Measurements from ENCODE around the gene PCNT. TPM values are rescaled to one million over a fixed set of nuclear protein-coding genes. Genes with fewer than 3 reads are reported as not detected.
A peak's percentile ranks its signal among the peaks of the same experiment; 100 is the strongest.

PCNT gene
- 10 to 100 TPM; 35.1 to 40.1 (median 35.7) TPM for polyA plus RNA-seq (ENCODE audit: insufficient read length in 3 of 3)
- long read RNA-seq, donor 1, partial matches to known transcripts = 5 of 5 reads
- long read RNA-seq, donor 1, other reads (novel, unspliced or antisense) = 0 of 5 reads
- long read RNA-seq, donor 2, partial matches to known transcripts = 8 of 8 reads
- long read RNA-seq, donor 2, other reads (novel, unspliced or antisense) = 0 of 8 reads
- long read RNA-seq, donor 3, partial matches to known transcripts = 11 of 11 reads
- long read RNA-seq, donor 3, other reads (novel, unspliced or antisense) = 0 of 11 reads
- long read RNA-seq, donor 4, partial matches to known transcripts = 17 of 17 reads
- long read RNA-seq, donor 4, other reads (novel, unspliced or antisense) = 0 of 17 reads
- long read RNA-seq, donor 5, partial matches to known transcripts = 14 of 14 reads
- long read RNA-seq, donor 5, other reads (novel, unspliced or antisense) = 0 of 14 reads
- long read RNA-seq, donor 6, partial matches to known transcripts = 9 of 9 reads
- long read RNA-seq, donor 6, other reads (novel, unspliced or antisense) = 0 of 9 reads
- long read RNA-seq, donor 7, partial matches to known transcripts = 9 of 9 reads
- long read RNA-seq, donor 7, other reads (novel, unspliced or antisense) = 0 of 9 reads
- long read RNA-seq, donor 8, partial matches to known transcripts = 18 of 19 reads
- long read RNA-seq, donor 8, other reads (novel, unspliced or antisense) = 0 of 19 reads
- long read RNA-seq, donor 9, partial matches to known transcripts = 9 of 9 reads
- long read RNA-seq, donor 9, other reads (novel, unspliced or antisense) = 0 of 9 reads
- long read RNA-seq, donor 10, partial matches to known transcripts = 13 of 13 reads
- long read RNA-seq, donor 10, other reads (novel, unspliced or antisense) = 0 of 13 reads
- long read RNA-seq, donor 11, partial matches to known transcripts = 10 of 10 reads
- long read RNA-seq, donor 11, other reads (novel, unspliced or antisense) = 0 of 10 reads
- long read RNA-seq, donor 12 = 0 reads
- long read RNA-seq, donor 13, partial matches to known transcripts = 7 of 7 reads
- long read RNA-seq, donor 13, other reads (novel, unspliced or antisense) = 0 of 7 reads
- long read RNA-seq, donor 14 = 0 reads
- long read RNA-seq, donor 15 = 0 reads
- long read RNA-seq, donor 16, partial matches to known transcripts = 51 of 51 reads
- long read RNA-seq, donor 16, other reads (novel, unspliced or antisense) = 0 of 51 reads

GRCh38 chr21:46323710-46324389 lies at the start of gene PCNT, which contains the start of gene C21orf58:
Gene PCNT (plus strand): TSS chr21:46324156. CDS start chr21:46324229, 73 bp downstream.
Gene C21orf58 (minus strand): TSS chr21:46323870. CDS start chr21:46322738, 1,132 bp downstream.
- DNase-seq (ENCODE audit: extremely low read depth in 1 of 11, low read depth in 9 of 11, low spot score in 4 of 11) = peak; percentile 88 to 97 (median 95)

GRCh38 chr21:46274797-46275390 lies 49.1 kb upstream of the PCNT start:
- DNase-seq (ENCODE audit: extremely low read depth in 1 of 11, low read depth in 9 of 11, low spot score in 4 of 11) = no peak

- no peak for DNase-seq (ENCODE audit: extremely low read depth in 1 of 11, low read depth in 9 of 11, low spot score in 4 of 11)
These were observed 39.8 kb upstream of the PCNT start for GRCh38 chr21:46284077-46284644.

- no peak for DNase-seq (ENCODE audit: extremely low read depth in 1 of 11, low read depth in 9 of 11, low spot score in 4 of 11)
These were observed 39.2 kb upstream of the PCNT start for GRCh38 chr21:46284733-46285132.

DNA sequence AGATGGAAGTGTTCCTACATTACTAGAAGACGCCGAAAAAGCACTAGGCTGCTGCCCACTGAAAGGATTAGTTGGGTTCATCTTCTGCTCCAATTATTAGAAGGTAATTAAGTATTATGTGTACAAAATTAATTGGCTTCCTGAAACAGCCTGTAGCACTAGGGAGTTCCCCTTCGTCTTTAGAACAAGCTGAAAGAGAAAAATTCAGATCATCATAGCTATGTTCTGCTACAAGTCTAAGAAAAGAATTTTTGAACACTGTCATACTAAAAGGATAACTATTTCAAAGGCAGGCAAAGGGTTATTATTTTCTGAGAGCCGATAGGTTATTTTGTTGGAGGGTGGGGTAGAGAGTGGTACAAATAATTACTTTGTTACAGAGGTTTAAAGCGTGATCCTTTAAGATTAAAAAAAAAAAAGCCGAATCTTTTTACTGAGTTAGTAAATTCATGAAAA lies 38.7 kb upstream of the PCNT start, which contains the start of gene MCM3AP:
Gene MCM3AP, minus strand, starts transcription at position 406 of the 456 bp plus-strand sequence. Its CDS starts 325 bp downstream, at position 81.
- no peak for DNase-seq (ENCODE audit: extremely low read depth in 1 of 11, low read depth in 9 of 11, low spot score in 4 of 11)

DNA sequence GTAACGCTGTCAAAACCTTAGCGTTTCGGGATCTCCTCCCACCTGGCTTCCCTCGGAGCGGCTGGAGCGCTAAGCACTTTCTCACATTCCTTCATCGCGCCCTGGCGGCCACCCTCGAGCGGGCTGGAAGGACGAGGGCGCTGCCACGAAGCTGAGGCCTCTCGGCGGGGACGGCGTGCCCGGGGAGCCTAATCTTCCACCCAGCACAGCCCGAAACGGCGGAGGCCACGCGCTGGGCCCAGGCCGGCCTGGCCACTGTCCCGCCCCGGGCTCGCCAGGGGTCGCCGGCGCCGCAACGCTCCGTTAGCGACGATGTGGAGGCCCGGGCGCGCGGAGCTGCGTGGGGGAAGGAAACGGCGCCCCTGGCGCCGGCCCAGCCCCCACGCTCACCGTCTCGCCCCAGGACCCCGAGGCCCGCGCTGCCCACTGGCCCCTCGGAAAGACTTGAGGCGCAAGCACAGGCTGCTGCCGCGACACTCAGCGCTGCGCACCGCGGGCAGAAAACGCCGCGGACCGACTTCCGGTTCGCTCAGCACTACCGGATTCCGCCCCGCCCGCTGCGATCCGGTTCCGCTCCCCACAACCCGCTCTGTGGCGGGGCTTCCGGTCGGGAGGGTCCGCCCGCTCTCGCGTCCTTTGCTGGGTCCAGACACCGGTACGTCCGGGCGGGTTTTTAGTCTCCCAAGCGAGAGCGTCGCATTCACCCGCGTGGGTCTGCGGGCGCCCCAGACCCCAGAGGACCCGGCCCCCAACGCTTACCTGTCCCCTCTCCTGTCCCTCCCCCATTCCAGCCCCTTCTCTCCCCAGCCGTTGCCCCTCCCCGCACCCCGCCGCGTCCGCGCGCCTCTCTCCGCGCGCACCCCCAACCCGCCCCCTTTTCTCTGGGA lies 38.0 kb upstream of the PCNT start, which contains the start of gene YBEY:
Gene YBEY, plus strand, starts transcription at position 582 of the 887 bp plus-strand sequence. CDS start 572 bp downstream, outside the sequence.
- peak; percentile 75 to 91 (median 86) for DNase-seq (ENCODE audit: extremely low read depth in 1 of 11, low read depth in 9 of 11, low spot score in 4 of 11)

DNA sequence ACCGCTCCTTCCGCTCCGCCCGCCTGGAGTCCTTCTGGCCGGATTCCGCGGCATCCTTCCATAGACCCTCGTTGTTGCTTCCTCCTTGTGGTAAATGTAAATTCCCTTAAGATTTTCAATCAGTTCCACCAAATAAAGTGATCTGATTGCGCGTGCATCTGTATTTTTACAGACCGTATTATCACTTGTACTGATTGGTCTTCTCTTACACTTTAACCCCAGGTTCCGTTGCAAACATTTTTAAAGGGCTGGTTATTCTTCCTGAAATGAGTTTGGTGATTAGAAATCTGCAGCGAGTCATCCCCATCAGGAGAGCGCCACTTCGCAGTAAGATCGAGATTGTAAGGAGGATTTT lies 37.3 kb upstream of the PCNT start:
- DNase-seq (ENCODE audit: extremely low read depth in 1 of 11, low read depth in 9 of 11, low spot score in 4 of 11) = peak in 3 of 11 donors; percentile 59 to 78 (median 72)

- no peak for DNase-seq (ENCODE audit: extremely low read depth in 1 of 11, low read depth in 9 of 11, low spot score in 4 of 11)
These were observed 36.4 kb upstream of the PCNT start for GRCh38 chr21:46287541-46287940.

- no peak for DNase-seq (ENCODE audit: extremely low read depth in 1 of 11, low read depth in 9 of 11, low spot score in 4 of 11)
These were observed 34.2 kb upstream of the PCNT start for GRCh38 chr21:46289655-46290179.

DNA sequence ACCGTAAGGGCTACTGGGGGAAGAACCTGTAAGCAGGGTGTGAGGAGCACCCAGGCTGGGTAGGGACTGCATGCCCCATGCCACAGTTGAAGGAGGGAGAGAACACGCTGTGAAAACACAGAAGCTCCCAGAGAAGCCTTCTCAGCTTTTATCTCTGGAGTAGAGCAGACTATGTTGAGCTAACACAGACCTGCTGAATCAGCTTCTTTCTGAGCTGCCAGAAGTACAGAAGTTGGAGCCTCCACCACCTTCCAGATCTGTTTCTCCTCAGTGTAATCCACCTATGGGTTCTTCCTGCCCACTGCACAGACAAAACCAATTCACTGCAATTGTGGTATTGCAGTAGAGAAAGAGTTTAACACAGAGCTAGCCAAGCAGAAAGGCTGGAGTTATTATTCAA lies 32.4 kb upstream of the PCNT start:
- DNase-seq (ENCODE audit: extremely low read depth in 1 of 11, low read depth in 9 of 11, low spot score in 4 of 11) = no peak

DNA sequence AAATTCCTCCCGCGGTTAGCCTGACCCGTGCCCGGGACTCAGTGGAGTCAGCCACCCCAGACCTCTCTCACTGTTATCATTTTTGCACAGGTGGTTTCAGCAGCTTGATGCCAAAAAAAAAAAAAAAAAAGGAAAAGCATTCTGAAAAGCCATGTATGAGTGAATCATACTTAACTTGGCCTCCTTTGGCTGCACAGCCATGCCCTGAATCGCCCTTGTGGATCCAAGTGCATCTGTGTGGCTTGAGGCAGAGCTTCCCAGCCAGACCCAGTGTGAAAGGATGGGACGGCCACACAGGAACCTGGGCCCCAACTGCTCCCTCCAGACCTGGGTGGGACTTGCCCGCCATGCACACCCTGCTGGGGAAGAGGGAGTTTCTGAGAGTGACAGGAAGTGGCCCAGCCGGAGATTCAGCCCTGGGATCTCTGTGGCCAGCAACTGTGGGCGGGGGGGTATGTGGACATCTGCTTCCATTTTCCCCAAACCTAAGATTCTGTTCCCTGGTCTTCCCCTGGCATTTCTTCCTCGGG lies 29.2 kb upstream of the PCNT start:
- DNase-seq (ENCODE audit: extremely low read depth in 1 of 11, low read depth in 9 of 11, low spot score in 4 of 11) = no peak

GRCh38 chr21:46295177-46295770 lies 28.7 kb upstream of the PCNT start:
- no peak for DNase-seq (ENCODE audit: extremely low read depth in 1 of 11, low read depth in 9 of 11, low spot score in 4 of 11)

- peak in 10 of 11 donors; percentile 45 to 79 (median 62) for DNase-seq (ENCODE audit: extremely low read depth in 1 of 11, low read depth in 9 of 11, low spot score in 4 of 11)
These were observed 27.8 kb upstream of the PCNT start for GRCh38 chr21:46295996-46296752.

GRCh38 chr21:46297338-46298271 lies 26.4 kb upstream of the PCNT start:
- DNase-seq (ENCODE audit: extremely low read depth in 1 of 11, low read depth in 9 of 11, low spot score in 4 of 11) = no peak
